ENCODE results near the gene PIK3R2.

PIK3R2 gene

DNA sequence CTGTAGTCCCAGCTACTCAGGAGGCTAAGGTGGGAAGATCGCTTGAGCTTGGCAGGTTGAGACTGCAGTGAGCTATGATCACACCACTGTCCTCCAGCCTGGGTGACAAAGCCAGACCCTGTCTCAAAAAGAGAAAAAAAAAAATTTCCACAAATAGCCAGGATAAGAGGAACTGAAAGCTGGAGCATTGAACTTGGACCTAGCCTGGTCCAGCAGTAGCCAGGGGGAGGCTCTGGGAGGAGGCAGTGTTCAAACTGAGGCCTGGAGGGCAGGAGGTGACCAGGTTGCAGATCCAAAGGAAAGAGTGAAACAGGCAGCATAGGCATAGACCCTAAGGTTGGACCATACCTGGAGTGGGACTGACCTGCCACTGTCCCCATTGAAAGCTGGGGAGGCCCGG lies 26.9 kb upstream of the PIK3R2 start:
- no peak for DNase-seq

DNA sequence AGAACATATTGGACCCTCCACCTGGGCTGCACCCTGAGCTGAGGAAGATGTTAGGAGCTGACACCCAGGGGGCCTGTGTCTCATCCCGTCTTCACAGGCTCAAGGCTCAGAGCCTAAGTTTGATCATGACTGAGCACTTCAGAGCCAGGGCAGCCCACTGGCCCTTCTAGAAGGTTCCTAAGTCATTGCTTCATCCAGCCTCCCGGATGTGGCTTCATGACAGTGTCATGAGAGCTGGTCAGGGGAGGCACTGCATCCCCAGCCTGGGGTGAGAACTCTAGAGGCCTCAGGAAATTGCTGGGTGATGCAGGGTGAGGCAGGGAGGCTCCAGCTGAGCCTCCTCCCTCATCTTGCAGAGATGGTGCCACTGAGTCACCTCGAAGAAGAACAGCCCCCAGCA lies 24.9 kb upstream of the PIK3R2 start:
- peak; percentile 64 for DNase-seq

DNA sequence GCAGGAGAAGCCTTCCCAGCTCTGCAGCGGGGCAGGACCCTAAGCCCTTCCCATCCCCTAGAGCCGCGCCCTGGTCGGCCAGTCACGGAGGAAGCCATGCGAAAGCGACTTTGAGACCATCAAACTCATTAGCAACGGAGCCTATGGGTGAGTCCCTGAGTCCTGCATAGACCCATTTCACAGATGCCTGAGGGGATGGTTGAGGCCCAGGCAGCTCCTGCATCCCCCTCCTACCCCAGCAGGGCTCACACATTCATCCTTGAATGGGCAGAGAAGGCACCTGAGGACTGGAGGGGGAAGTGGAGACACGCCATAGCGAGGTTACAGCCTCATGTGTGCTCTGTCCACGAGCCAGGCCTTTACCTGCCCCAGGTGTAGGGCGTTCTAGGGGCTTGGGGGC lies 24.2 kb upstream of the PIK3R2 start:
- DNase-seq, result no peak

DNA sequence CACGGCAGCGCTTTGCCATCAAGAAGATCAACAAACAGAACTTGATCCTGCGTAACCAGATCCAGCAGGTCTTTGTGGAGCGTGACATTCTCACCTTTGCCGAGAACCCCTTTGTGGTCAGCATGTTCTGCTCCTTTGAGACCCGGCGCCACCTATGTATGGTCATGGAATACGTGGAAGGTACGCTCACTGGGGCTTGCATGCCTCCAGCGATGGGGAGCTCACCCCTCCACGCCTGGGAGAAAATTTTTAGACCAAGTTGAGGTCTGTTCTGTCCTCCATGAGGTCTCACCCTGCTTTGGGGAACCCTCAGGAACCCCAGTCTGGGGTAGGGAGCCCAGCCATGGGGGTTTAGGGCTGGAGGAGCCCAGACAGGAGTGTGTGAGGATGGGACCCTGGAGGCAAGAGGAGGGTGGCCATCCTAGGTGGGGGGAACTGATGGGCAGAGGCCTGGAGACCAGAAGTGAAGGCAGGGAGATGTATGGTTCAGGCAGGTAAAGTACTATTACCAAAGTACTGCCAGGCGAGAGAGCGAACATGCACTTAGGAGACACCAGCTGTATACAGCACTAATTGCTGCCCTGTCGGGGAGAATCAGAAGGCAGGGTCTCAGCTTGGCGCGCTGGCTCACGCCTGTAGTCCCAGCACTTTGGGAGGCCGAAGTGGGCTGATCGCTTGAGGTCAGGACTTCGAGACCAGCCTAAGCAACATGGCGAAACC lies 22.3 kb upstream of the PIK3R2 start:
- no peak for DNase-seq

DNA sequence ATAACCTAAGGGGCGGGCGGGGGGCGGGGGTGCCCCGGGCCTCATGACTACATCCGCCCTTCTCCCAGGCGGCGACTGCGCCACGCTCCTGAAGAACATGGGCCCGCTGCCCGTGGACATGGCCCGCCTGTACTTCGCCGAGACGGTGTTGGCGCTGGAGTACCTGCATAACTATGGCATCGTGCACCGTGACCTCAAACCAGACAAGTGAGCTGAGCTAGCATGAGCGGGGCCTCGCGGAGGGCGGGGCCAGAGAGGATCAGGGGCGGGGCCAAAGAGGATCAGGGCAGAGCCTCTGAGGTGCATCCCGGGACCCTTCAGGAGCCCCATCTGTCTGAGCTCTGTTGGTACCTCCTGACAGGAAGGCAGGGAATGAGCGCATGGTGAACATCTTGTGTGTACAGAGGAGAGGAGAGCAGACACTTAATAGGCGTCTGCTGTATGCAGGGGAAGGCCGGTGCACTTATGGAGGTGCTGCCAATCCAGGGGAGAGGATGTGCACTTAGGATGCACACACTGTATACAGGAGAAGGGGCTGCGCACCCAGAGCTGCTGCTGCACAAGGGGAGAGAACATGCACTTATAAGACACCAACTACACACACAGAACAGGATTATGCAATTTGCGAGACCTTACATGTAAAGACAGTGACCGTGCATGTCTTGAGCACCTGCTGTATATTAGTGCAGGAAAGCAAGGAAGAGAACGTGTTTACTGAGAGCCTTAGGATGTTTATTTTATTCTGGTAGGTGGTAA lies 20.9 kb upstream of the PIK3R2 start:
- DNase-seq, result no peak

DNA sequence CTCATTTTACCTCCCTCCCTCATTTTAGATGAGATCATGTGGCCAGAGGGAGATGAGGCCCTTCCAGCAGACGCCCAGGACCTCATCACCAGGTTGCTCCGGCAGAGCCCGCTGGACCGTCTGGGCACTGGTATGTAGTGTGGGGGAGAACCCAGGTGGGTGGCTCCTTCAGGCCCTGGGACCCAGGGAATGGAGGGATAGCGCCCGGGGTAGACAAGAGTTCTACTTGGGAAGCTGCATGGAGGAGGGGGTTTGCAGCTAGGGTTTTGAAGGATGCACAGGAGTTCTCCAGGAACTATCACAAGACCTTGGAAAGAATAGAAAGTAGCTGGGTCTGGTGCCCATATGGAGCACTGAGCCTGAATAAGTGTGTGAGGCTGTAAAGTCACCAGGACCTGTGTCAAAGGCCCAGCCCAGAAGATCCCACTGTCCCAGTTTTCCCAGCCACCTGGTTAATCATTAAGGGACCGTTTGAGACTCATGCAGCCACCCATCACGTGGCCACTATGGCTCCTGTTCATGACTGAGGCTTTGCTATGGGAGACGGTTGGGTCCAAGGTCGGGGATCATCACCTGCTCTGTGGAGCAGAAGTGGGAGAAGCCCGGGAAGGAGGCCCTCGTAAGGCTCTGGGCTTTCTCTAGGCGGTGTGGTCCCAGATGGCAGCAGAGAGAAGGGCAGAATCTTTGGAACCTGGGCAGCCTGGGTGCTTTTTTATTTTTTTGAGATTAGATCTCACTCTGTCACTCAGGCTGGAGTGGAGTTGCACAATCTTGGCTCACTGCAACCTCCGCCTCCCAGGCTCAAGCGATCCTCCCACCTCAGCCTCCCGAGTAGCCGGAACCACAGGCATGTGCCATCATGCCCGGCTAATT lies 17.0 kb upstream of the PIK3R2 start:
- no peak for DNase-seq

DNA sequence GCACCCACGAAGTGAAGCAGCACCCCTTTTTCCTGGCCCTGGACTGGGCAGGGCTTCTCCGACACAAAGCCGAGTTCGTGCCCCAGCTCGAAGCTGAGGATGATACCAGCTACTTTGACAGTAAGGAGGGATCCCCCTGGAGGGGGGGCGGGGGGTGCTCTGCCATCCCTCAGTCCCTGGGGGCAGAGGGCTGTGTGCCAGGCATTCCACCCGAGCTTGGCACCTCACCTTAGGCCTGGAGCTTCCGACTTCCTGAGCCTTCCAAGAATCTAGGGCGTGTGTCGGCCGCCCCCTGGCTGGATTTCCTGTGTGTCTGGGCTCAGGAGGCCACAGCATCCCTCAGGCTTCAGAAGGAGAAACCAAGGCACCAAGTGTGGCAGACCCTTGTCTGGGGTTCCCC lies 15.7 kb upstream of the PIK3R2 start:
- DNase-seq, result no peak

DNA sequence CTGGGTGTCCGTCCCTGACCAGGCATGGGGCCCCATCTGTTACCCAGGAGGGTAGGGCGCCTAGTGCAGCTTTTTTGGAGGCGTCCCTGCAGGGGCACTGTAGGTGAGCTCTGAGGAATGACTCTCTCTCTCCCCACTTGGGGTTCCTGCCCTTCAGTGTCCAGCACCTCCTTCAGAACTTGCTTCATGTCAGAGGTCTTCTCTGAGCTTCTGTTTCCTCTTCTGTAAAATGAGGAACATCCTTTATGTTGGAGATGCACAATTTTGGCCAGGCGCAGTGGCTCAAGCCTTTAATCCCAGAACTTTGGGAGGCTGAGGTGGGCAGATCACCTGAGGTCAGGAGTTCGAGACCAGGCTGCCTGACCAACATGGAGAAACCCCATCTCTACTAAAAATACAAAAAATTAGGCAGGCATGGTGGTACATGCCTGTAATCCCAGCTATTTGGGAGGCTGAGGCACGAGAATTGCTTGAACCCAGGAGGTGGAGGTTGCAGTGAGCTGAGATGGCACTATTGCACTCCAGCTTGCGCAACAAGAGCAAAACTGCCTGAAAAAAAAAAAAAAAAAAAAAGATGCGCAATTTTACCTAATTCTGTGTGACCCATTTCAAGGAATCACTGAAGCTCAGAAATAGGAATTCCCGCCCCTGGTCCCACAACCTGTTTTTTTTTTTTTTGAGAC lies 15.2 kb upstream of the PIK3R2 start:
- no peak for DNase-seq

DNA sequence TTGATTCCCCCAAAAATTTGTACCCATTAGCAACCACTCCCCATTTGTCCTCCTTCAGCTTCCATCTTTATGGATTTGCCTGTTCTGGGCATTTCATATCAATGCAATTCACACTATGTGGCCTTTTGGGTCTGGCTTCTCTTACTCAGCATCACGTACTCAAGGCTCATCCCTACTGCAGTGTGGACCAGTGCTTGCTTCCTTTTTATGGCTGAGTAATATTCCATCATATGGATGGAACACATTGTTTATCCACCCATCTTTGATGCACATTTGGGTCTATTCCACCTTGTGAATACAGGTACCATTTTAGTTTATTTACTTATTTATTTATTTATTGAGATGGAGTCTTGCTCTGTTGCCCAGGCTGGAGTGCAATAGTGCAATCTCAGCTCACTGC lies 12.5 kb upstream of the PIK3R2 start:
- DNase-seq, result no peak

DNA sequence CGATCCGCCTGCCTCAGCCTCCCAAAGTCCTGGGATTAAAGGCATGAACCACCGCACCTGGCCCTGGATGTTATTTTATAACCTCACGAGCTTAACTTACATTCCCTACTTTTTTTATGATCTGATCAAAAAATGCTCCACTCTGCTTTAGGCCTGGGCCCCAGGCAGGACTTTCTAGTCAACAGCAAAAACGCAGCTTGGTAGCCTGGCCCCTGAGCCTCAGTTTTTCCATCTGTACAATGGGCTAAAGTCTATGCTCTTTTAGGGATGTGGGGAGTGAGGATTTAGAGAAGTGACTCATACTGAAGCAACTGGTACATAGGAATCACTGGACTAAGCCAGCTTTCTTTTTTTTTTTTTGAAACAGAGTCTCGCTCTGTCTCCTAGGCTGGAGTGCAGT lies 11.9 kb upstream of the PIK3R2 start:
- DNase-seq, result no peak

DNA sequence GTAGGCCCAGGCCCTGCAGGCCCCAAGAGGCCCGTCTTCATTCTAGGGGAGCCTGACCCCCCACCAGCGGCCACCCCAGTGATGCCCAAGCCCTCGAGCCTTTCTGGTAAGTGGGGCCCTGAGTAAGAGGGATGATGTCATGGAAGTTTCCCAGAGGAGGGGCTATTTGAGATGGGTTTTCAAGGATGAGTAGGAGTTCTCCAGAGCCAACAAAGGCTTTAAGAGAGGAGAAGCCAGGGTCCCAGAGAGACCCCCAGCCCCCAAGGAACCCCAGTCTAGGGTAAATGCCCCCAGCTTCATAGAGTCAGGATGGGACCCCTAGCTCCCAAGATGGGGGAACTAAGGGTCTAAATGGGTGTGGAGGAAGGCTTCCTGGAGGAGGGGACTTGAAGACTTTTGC lies 9.1 kb upstream of the PIK3R2 start:
- DNase-seq, result no peak

DNA sequence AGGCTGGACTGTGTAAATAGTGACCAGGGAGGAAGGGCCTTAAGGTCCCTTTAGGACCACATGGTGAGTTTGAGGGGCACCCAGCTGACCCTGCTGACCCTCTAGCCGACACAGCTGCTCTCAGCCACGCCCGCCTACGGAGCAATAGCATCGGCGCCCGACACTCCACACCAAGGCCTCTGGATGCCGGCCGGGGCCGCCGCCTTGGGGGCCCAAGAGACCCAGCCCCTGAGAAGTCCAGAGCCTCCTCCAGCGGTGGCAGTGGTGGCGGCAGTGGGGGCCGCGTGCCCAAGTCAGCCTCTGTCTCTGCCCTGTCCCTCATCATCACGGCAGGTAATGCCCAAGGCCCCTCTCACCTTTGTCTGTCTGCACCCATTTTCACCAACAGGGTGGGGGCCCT lies 8.6 kb upstream of the PIK3R2 start:
- no peak for DNase-seq

DNA sequence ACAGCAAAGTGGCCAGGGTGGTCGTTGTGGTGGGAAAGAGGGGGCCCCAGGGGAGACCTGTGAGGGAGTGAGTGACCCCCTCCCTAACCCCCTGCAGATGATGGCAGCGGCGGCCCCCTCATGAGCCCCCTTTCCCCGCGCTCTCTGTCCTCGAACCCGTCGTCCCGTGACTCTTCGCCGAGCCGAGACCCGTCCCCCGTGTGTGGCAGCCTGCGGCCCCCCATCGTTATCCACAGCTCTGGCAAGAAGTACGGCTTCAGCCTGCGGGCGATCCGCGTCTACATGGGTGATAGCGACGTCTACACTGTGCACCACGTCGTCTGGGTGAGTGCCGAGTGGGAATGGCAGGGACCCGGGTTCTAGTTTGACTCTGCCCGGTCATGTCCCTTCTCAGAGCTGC lies 8.1 kb upstream of the PIK3R2 start:
- DNase-seq, result no peak

DNA sequence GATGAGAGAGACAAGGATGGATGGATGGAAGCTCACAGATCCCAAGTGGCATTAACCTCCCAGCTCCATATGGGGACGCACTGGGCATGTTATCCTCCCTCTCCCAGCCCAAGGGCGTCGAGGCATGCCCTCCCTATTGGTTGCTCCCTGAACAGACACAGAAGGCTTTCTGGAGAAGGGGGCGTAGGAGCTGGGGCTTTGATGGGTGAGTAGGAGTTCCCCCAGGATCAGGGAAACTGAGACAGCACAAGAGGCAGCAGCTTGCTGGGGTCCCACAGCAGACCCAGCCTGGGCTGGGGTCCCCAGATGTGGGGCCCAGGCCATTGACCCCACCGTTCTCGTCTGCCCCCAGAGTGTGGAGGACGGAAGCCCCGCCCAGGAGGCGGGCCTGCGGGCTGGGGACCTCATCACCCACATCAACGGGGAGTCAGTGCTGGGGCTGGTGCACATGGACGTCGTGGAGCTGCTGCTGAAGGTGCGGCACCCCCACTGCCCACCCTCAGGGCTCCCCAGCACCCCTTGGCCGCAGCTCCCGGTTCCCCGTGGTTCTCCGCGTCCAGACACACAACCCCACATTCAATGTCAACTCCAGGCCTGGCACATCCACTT lies 7.5 kb upstream of the PIK3R2 start:
- DNase-seq, result no peak

DNA sequence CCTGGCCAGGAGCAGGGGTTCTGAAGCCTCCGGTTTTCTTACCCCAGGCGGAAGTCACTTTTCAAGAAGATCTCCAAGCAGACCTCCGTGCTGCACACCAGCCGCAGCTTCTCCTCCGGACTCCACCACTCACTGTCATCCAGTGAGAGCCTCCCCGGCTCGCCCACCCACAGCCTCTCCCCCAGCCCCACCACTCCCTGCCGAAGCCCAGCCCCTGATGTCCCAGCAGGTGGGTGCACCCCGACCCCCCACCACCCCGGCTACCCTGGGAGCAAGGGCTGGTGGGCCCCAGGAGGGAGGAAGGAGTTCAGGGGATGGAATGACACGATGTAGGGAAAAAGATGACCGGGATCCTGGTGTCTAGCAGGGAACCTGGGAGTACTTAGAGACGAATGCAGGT lies 5.6 kb upstream of the PIK3R2 start:
- DNase-seq, result no peak

DNA sequence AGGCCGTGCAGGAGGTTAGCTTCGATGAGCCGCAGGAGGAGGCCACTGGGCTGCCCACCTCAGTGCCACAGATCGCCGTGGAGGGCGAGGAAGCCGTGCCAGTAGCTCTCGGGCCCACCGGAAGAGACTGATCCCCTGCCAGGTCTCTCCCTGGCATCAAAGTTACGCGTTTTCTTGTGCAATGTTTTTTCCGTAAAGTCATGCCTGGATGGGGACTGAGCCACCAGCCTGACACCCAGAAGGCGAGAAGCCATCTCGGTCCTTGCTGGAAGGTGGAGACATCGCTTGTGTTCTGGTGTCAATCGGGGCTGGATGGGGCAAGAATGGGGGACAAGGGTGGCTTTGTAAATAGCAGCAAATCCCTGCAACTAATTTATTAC lies 3.4 kb upstream of the PIK3R2 start:
- DNase-seq, result no peak

DNA sequence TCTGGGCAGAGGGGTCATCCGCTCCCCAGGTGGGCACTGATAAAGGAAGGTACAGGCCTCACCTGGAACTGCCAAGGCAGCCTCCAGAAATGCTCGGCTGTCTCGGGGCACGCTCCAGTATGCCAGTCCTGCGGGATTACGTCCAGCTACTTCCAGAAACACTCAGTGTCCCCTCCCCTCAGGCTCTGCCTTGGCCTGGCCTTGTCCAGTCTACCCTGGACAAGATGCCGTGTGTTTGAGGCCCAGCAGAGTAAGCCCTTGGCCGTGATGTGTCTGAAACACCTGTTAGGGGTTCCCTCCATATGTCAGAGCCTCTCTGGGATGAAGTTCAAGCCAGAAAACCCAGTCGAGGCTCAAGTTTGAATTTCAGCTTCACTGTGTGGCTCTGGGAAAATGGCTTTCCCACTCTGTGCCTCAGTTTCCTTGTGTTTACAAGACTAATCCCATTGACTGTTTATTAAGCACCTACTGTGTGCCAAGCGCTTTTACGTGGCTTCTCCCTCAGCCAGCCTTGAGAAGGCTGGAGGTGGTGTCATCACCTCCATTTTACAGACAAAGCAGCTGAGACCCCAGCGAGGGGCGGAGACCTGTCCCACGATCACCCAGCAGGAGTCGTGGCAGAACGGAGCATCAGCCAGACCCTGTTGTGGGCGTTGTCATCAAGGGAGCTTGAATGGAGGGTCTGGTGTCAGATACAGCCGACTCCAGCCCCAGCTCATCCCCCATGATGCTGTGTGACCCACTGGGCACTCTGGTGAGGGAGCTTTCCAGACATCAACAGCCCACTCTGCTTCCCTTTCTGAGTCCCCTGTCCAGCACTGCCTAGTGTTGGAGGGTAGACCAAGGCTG lies 2.0 kb upstream of the PIK3R2 start:
- DNase-seq, result no peak

DNA sequence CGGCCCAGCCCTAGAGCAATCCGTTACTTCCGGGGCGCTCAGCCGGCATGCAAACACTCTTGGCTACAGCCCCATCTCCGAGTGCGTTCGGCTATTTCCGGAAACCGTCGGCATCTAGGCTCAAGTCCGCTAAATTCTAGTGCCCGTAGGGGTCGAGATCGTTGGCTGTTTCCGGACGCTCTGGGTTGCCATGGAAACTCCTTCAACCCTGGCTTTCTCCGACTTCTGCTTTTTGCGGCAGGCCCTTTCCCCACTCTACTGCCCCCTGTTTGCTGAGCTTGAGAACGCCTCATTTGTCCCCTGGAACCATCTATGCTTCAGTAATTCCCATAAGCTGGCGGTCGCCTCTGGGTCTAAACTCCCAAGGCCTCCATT lies 534 bp upstream of the PIK3R2 start:
- peak; percentile 98 for DNase-seq

DNA sequence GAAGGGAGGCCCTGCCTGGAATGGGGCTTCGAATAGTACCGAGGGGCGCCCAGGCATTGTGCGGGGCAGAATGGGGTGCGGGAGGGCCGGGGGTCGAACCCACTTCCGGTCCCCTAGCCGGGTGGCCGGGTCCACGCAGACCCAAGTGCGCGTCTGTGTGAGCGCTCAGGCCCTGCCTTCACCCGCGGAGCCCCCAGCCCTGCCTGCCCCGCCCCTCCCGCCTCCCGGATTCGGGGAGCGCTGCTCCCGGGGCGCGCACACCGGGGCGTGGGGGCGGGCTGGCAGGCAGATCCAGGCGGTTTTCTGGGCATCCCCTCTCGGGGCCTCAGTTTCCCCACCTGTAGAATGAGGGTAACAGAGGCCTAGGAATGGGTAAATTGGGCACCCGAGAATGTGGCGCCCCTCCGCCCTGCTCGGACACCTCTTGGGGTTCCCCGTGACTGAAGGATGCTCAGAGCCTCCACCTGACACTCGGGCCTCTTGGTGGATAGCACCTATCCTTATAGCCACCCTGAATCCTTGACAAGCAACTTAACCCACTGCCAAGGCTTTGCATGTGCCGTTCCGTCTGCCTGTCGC lies 682 bp downstream of the PIK3R2 start:
- no peak for DNase-seq

DNA sequence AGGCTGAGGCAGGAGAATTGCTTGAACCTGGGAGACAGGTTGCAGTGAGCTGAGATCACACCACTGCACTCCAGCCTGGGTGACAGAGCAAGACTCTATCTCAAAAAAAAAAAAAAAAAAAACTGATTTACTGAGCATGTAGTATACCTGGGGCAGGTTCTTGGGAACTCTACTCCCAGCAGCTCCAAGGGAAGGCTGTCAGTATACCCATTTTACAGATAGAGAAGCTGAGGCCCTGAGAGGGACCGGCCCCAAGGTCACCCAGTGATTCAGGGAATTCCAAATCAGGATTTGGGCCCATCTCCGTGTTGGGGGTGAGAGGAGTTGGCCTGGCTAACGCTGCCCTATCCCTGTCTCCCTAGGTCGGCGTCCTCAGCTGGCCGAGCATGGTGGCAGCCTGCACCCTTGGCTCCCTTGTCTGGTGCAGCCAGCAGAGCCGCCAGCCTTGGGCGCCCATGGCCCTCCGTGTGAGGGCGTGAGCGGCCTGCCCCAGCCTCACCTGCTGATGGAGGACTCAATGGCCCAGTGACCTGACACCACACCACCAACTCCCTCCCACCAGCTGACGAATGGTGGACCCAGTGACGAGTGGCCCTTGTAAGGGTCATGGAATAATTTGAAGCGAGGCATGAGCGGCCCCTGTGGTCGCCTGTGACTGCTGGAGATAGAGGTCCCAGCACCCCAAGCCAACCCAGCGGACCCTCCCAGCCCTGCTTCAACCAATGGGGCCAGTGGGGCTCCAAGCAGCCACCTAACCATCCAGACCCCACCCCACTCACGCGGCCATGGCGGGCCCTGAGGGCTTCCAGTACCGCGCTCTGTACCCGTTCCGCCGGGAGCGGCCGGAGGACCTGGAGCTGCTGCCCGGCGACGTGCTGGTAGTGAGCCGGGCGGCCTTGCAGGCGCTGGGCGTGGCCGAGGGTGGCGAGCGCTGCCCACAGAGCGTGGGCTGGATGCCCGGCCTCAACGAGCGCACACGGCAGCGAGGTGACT lies 2.4 kb downstream of the PIK3R2 start:
- no peak for DNase-seq
